ENCODE results near the gene ADCY5.

ADCY5 gene

DNA sequence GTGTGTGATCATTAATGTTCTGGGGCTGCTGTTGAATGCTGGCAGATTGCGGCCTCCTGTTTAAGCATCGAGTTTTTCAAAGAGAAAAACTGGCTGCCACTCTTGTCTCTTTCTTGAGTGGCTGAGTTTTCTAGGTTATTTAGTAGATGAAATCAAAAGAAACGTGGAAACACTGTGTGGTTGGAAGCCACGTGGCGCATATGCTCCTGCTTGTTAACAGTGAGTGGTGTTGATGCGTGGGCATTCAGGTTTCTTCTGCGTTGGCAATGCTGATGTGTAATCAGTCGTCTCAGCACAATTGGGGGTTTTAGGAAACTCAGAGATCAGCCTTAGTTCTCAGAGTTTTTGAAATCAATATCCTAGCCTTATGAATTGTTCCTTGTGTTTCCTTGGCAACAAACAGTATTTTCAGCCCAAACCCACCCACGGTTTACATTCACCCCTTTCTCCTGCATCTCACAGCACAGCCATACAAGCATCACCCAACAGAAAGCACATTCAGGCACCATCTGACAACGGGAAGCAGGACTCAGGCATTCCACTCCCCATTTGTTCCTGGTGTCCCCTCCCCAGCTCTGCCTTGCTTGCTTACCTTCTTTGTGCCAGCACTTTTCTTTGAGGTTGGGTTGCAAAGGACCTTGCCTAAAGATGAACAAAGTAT, 172.4 kb downstream of the ADCY5 start:
- TF ChIP-seq, protein P1, sequence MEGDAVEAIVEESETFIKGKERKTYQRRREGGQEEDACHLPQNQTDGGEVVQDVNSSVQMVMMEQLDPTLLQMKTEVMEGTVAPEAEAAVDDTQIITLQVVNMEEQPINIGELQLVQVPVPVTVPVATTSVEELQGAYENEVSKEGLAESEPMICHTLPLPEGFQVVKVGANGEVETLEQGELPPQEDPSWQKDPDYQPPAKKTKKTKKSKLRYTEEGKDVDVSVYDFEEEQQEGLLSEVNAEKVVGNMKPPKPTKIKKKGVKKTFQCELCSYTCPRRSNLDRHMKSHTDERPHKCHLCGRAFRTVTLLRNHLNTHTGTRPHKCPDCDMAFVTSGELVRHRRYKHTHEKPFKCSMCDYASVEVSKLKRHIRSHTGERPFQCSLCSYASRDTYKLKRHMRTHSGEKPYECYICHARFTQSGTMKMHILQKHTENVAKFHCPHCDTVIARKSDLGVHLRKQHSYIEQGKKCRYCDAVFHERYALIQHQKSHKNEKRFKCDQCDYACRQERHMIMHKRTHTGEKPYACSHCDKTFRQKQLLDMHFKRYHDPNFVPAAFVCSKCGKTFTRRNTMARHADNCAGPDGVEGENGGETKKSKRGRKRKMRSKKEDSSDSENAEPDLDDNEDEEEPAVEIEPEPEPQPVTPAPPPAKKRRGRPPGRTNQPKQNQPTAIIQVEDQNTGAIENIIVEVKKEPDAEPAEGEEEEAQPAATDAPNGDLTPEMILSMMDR (IDR thresholded peaks at IDR 0.05; ENCODE audit: insufficient read depth, low read depth, low read length, missing control alignments) = no peak
- no peak for DNase-seq (ENCODE audit: low read depth)
- no peak overlapping the region for H3K4me3 ChIP-seq (ENCODE audit: low read length)

DNA sequence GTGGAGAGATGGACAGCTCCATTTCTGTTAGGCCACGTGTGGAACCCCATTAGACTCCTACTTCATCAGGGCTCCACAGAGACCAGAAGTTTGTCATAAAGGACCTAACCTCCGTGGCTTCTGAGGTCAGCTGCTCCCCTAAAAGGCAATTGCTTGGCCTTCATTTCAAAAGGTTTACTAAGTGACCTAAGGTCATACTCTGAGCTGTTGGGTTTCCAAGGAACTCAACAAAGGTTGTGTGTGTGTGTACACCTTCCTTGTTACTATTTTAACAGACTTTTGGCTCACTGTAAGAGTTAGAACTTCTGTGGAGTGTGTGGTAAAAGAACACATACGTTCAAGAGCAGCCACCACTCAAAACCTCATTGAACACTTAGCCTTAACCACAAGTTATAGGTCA, 173.2 kb downstream of the ADCY5 start:
- no peak overlapping the region for H3K4me3 ChIP-seq (ENCODE audit: low read length)
- DNase-seq (ENCODE audit: low read depth) = no peak
- TF ChIP-seq, protein P1 (IDR thresholded peaks at IDR 0.05; ENCODE audit: insufficient read depth, low read depth, low read length, missing control alignments) = no peak

DNA sequence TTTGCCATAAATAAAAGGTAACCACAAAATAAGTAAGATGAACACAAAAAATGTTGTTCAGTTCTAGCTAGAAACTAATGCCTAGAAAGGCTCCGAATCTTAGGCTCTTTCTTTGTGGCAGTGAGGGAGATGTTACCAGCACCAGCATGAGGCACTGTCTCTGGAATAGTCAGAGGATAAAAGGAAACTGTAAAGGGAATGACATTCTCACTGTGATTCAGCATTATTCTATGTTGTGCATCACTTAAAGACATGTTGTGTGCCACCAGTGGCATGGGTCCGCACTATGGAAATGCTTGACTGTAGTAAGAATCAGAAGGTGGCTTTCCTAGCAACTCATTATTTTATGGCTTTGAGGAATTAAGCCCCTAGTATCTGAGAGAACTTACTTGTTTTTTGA, 176.3 kb downstream of the ADCY5 start:
- no peak overlapping the region for H3K4me3 ChIP-seq (ENCODE audit: low read length)
- TF ChIP-seq, protein P1 (IDR thresholded peaks at IDR 0.05; ENCODE audit: insufficient read depth, low read depth, low read length, missing control alignments) = no peak
- DNase-seq (ENCODE audit: low read depth) = peak; percentile 63

DNA sequence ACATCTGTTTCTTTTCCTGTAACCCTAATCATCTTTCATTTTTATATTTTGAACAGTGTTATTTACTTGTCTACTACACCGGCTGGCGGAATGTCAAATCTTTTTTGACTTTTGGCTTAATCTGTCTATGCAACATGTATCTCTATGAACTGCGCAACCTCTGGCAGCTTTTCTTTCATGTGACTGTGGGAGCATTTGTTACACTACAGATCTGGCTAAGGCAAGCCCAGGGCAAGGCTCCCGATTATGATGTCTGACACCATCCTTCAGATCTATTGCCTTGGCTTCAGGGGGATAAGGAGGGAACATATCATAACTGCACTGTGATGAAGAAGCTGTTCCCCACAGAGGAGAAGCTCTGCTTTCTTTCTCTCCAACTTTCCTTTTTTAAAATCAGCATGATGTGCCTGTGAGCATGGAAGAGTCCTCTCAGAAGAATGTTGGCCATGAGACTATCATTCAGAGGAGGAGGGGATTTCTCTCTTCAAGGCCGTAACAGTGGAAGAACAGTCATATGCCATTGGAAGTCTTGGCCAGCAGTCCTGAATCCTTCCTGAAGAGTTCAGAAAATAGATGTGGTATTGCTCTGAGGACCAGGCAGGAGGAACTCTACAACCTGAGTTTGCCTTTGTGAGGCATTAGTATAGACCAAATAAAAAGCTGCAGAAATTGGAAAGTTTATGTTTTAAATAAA, 177.3 kb downstream of the ADCY5 start:
- H3K4me3 ChIP-seq (ENCODE audit: low read length) = no peak overlapping the region
- TF ChIP-seq, protein P1 (IDR thresholded peaks at IDR 0.05; ENCODE audit: insufficient read depth, low read depth, low read length, missing control alignments) = no peak
- DNase-seq (ENCODE audit: low read depth) = no peak

DNA sequence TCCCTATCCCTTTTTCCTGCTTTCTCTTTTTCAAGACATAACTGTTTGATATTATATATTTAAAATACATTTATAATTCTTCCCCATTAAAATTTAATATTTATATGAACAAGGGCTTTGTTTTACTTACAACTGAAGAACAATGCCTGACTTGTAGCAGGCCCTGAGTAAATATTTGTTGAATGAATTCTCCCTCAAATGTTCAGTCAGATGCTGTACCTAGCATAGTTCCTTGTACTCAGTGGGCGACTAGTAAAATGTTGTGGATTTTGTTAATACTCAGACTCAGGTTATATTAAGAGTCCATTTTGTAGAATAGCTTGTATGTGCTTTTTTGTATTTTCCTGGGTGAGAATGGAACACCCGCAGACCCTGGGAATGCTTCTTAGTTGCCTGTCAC, 178.1 kb downstream of the ADCY5 start:
- TF ChIP-seq, protein P1 (IDR thresholded peaks at IDR 0.05; ENCODE audit: insufficient read depth, low read depth, low read length, missing control alignments) = no peak
- H3K4me3 ChIP-seq (ENCODE audit: low read length) = no peak overlapping the region
- DNase-seq (ENCODE audit: low read depth) = no peak

DNA sequence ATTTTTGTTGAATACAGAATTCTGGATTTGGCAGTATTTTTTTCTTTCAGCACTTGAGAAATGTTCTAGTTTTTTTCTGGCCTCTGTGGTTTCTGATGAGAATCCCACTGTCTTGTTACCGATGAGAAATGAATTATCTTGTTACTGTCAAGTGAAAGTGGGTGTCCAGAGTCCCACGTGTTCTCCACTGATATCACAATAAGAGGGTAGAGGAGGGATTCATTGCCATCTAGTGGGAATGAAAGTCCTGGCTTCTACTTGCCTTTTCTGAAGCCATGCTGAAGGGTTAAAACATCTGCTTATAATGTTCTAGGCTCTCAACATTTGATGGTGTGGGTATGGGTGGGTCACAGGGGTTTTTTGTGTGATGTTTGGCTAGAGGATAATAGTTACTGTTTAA, 181.1 kb downstream of the ADCY5 start:
- DNase-seq (ENCODE audit: low read depth) = no peak

More for the DNA sequence above, 181.1 kb downstream of the ADCY5 start:
- TF ChIP-seq, protein P1 (IDR thresholded peaks at IDR 0.05; ENCODE audit: insufficient read depth, low read depth, low read length, missing control alignments) = no peak
- H3K4me3 ChIP-seq (ENCODE audit: low read length) = no peak overlapping the region
